SU-DHL-6 (cell line): Measurements from ENCODE around the gene PLEK.

Experiments used
- H2AFZ ChIP-seq: fragments of 200-600 bp; sonication (generic); 2 replicates; pipeline ENCODE4 v1.6.1; 2014; ENCODE audit warnings: low read depth, mild to moderate bottlenecking, moderate library complexity, mixed read lengths, antibody characterized with exemption, low read length; ENCODE audit not compliant: severe bottlenecking
- H3F3A ChIP-seq: fragments of 200-600 bp; shearing (Covaris generic); 2 replicates; pipeline ENCODE4 v1.6.0; 2016; ENCODE audit warnings: antibody characterized with exemption, mild to moderate bottlenecking; ENCODE audit not compliant: insufficient read depth
- H3K27ac ChIP-seq: fragments of 200-600 bp; sonication (generic); 2 replicates; pipeline ENCODE4 v1.5.1; 2016; ENCODE audit warnings: low read depth, mild to moderate bottlenecking, low read length, moderate library complexity, mixed read lengths
- H3K27me3 ChIP-seq: fragments of 200-600 bp; sonication (generic), shearing (Covaris generic); 2 replicates; pipeline ENCODE4 v1.6.0; 2014; ENCODE audit warnings: mild to moderate bottlenecking, low read length
- H3K36me3 ChIP-seq: fragments of 200-600 bp; sonication (generic); 2 replicates; pipeline ENCODE4 v1.6.1; 2014; ENCODE audit warnings: mild to moderate bottlenecking, low read length, mixed read lengths
- H3K4me2 ChIP-seq: fragments of 300-600, 200-600 bp; shearing (Covaris generic), sonication (generic); 2 replicates; pipeline ENCODE4 v1.6.0; 2014; ENCODE audit warnings: low read length, low read depth, mild to moderate bottlenecking; ENCODE audit not compliant: poor library complexity, severe bottlenecking
- H3K4me3 ChIP-seq: fragments of 200-600 bp; sonication (generic); 2 replicates; pipeline ENCODE4 v1.5.1; 2014; ENCODE audit warnings: antibody characterized with exemption, low read length, mild to moderate bottlenecking, mixed read lengths; ENCODE audit not compliant: insufficient read depth, poor library complexity, severe bottlenecking
- H3K79me2 ChIP-seq: fragments of 200-600 bp; sonication (generic); 2 replicates; pipeline ENCODE4 v1.6.1; 2014; ENCODE audit warnings: mild to moderate bottlenecking, low read length, moderate library complexity; ENCODE audit not compliant: insufficient read depth
- H3K9ac ChIP-seq: fragments of 200-600 bp; sonication (generic); 2 replicates; pipeline ENCODE4 v1.7.0; 2014; ENCODE audit warnings: mild to moderate bottlenecking, low read length
- H3K9me2 ChIP-seq: fragments of 200-600 bp; sonication (generic); replicated peaks from 2 replicates; pipeline ENCODE4 v1.6.1; 2014; ENCODE audit warnings: low read length; ENCODE audit not compliant: insufficient read depth
- H3K9me3 ChIP-seq: fragments of 200-600 bp; sonication (generic); 2 replicates; pipeline ENCODE4 v1.6.1; 2014; ENCODE audit warnings: low read length, mixed read lengths; ENCODE audit not compliant: insufficient read depth
- H4K20me1 ChIP-seq: fragments of 200-600 bp; sonication (generic); 2 replicates; pipeline ENCODE4 v1.6.1; 2014; ENCODE audit warnings: low read depth, mild to moderate bottlenecking, antibody characterized with exemption, low read length, moderate library complexity, mixed read lengths
- CTCF ChIP-seq: fragments of 200-600 bp; sonication (generic); IDR thresholded peaks from one replicate; pipeline ENCODE4 v1.5.1; 2017; ENCODE audit warnings: antibody characterized with exemption, mild to moderate bottlenecking, low read length, moderate library complexity; ENCODE audit not compliant: insufficient read depth, poor library complexity, severe bottlenecking
- EZH2phosphoT487 ChIP-seq: fragments of 200-600 bp; sonication (generic), shearing (Covaris generic); conservative IDR thresholded peaks from 2 replicates; pipeline ENCODE4 v1.6.1; 2018; ENCODE audit warnings: mild to moderate bottlenecking, antibody characterized with exemption, low read length, moderate library complexity, mixed read lengths

The PLEK gene

GRCh38 chr2:68325056-68325455, 40.0 kb upstream of the PLEK start:
- 0 out of 2 replicates have a peak, but pooled peaks cover 2% of the 10 kb centered on the region for H3K27me3 ChIP-seq
- TF ChIP-seq CTCF (no peak), EZH2phosphoT487 (no peak)

GRCh38 chr2:68328901-68329300, 36.2 kb upstream of the PLEK start:
- no peaks in the 10 kb centered on the region for H4K20me1 ChIP-seq
- H3K9me2 ChIP-seq, result no peaks in the 10 kb centered on the region
- no peak overlapping the region for H3K9ac ChIP-seq
- no peak for TF ChIP-seq CTCF
- TF ChIP-seq EZH2phosphoT487, result no peak
- H2AFZ ChIP-seq, result no peak overlapping the region
- no peaks in the 10 kb centered on the region for H3K27me3 ChIP-seq
- H3F3A ChIP-seq, result no peaks in the 10 kb centered on the region
- H3K4me3 ChIP-seq, result no peak overlapping the region
- no peaks in the 10 kb centered on the region for H3K9me3 ChIP-seq
- no peaks in the 10 kb centered on the region for H3K79me2 ChIP-seq
- no peak overlapping the region for H3K4me2 ChIP-seq
- no peaks in the 10 kb centered on the region for H3K36me3 ChIP-seq
- H3K27ac ChIP-seq, result no peak overlapping the region

More at GRCh38 chr2:68325056-68325455, 40.0 kb upstream of the PLEK start:
- Histone ChIP-seq H3K79me2 (no peaks in the 10 kb centered on the region), H3K9me2 (no peaks in the 10 kb centered on the region), H3K4me3 (no peak overlapping the region), H3K27ac (no peak overlapping the region), H2AFZ (no peak overlapping the region), H3K9ac (no peak overlapping the region), H3F3A (no peaks in the 10 kb centered on the region), H4K20me1 (no peaks in the 10 kb centered on the region), H3K9me3 (no peaks in the 10 kb centered on the region), H3K4me2 (no peak overlapping the region), H3K36me3 (no peaks in the 10 kb centered on the region)

GRCh38 chr2:68330691-68331090, 34.4 kb upstream of the PLEK start:
- Histone ChIP-seq H3K9me3 (no peaks in the 10 kb centered on the region), H2AFZ (no peak overlapping the region), H3K9ac (no peak overlapping the region), H3K4me3 (no peak overlapping the region), H3K4me2 (no peak overlapping the region), H3K9me2 (no peaks in the 10 kb centered on the region), H4K20me1 (no peaks in the 10 kb centered on the region), H3K27me3 (no peaks in the 10 kb centered on the region), H3K27ac (no peak overlapping the region), H3F3A (no peaks in the 10 kb centered on the region), H3K79me2 (no peaks in the 10 kb centered on the region), H3K36me3 (no peaks in the 10 kb centered on the region)
- TF ChIP-seq EZH2phosphoT487, result no peak
- TF ChIP-seq CTCF, result no peak
